Choroid plexus epithelial cell (primary cell): ENCODE measurements around the gene GCSAM.
A peak's percentile ranks its signal among the peaks of the same experiment; 100 is the strongest.

Experiments used
- DNase-seq: peaks from one replicate; pipeline ENCODE4 v3.0.0-alpha.2; 2010; ENCODE audit warnings: low read depth
- H3K4me3 ChIP-seq: 2 replicates; pipeline ENCODE4 v1.5.1; 2011; ENCODE audit warnings: low read depth, mild to moderate bottlenecking, control low read depth, low read length, moderate library complexity
- CTCF ChIP-seq: conservative IDR thresholded peaks from 2 replicates; pipeline ENCODE4 v1.5.1; 2011; ENCODE audit warnings: low read depth, mild to moderate bottlenecking, control low read depth, inconsistent platforms, low read length, moderate library complexity

GCSAM gene

GRCh38 chr3:112109322-112109721, 23.7 kb downstream of the GCSAM start:
- H3K4me3 ChIP-seq, result no peak overlapping the region
- TF ChIP-seq CTCF, result no peak
- peak; percentile 37 for DNase-seq

GRCh38 chr3:112104774-112105173, 28.3 kb downstream of the GCSAM start:
- H3K4me3 ChIP-seq, result no peak overlapping the region
- no peak for TF ChIP-seq CTCF
- DNase-seq, result no peak

GRCh38 chr3:112101916-112102315, 31.1 kb downstream of the GCSAM start:
- no peak overlapping the region for H3K4me3 ChIP-seq
- TF ChIP-seq CTCF, result no peak
- peak; percentile 64 for DNase-seq

GRCh38 chr3:112097378-112097777, 35.7 kb downstream of the GCSAM start:
- peak overlapping the region; percentile 24 for H3K4me3 ChIP-seq
- peak; percentile 99 for DNase-seq
- no peak for TF ChIP-seq CTCF

GRCh38 chr3:112096176-112096575, 36.9 kb downstream of the GCSAM start:
- H3K4me3 ChIP-seq, result no peak overlapping the region
- DNase-seq, result no peak
- no peak for TF ChIP-seq CTCF

- no peak overlapping the region for H3K4me3 ChIP-seq
- no peak for TF ChIP-seq CTCF
- DNase-seq, result no peak
Observed at GRCh38 chr3:112095731-112096130, 37.3 kb downstream of the GCSAM start.

GRCh38 chr3:112093180-112093522, 39.9 kb downstream of the GCSAM start:
- no peak for TF ChIP-seq CTCF
- peak; percentile 59 for DNase-seq
- no peak overlapping the region for H3K4me3 ChIP-seq
